Karpas-422 (cell line): Measurements from ENCODE around the gene PAPPA. TPM values are rescaled to one million over a fixed set of nuclear protein-coding genes. Genes with fewer than 3 reads are reported as not detected.

ENCODE experiments used
- DNase-seq: peaks from one replicate; pipeline ENCODE4 v3.0.0-alpha.2; 2015
- H2AFZ ChIP-seq: fragments of 200-600 bp; sonication (generic); 2 replicates; pipeline ENCODE4 v1.6.1; 2014; ENCODE audit warnings: antibody characterized with exemption, low read length, mixed read lengths
- H3K27ac ChIP-seq: fragments of 200-600 bp; sonication (generic); 2 replicates; pipeline ENCODE4 v1.5.1; 2014; ENCODE audit warnings: mild to moderate bottlenecking, low read length, moderate library complexity
- H3K27me3 ChIP-seq: fragments of 200-600 bp; sonication (generic); 2 replicates; pipeline ENCODE4 v1.6.1; 2014; ENCODE audit warnings: low read length, mixed read lengths
- H3K36me3 ChIP-seq: fragments of 200-600 bp; sonication (generic); 2 replicates; pipeline ENCODE4 v1.6.1; 2014; ENCODE audit warnings: low read length, mixed read lengths; ENCODE audit not compliant: insufficient read depth
- H3K4me1 ChIP-seq: fragments of 200-600 bp; sonication (generic); 2 replicates; pipeline ENCODE4 v1.6.1; 2014; ENCODE audit warnings: mild to moderate bottlenecking, low read length, mixed read lengths
- H3K4me2 ChIP-seq: fragments of 200-600 bp; sonication (generic); 2 replicates; pipeline ENCODE4 v1.6.1; 2014; ENCODE audit warnings: low read length, low read depth, mild to moderate bottlenecking; ENCODE audit not compliant: poor library complexity, severe bottlenecking
- H3K4me3 ChIP-seq: fragments of 200-600 bp; sonication (generic); 2 replicates; pipeline ENCODE4 v1.5.1; 2014; ENCODE audit warnings: mild to moderate bottlenecking, antibody characterized with exemption, low read length, mixed read lengths
- H3K79me2 ChIP-seq: fragments of 200-600 bp; sonication (generic); 2 replicates; pipeline ENCODE4 v1.6.1; 2014; ENCODE audit warnings: mild to moderate bottlenecking, low read length, mixed read lengths
- H3K9ac ChIP-seq: fragments of 200-600 bp; sonication (generic); 2 replicates; pipeline ENCODE4 v1.6.0; 2014; ENCODE audit warnings: low read length
- H3K9me2 ChIP-seq: fragments of 200-600 bp; sonication (generic), shearing (Covaris generic); replicated peaks from 2 replicates; pipeline ENCODE4 v1.6.0; 2014; ENCODE audit warnings: mild to moderate bottlenecking, low read length, moderate library complexity; ENCODE audit not compliant: insufficient read depth
- H3K9me3 ChIP-seq: fragments of 300-700, 200-600 bp; sonication (generic); 2 replicates; pipeline ENCODE4 v1.6.1; 2014; ENCODE audit warnings: low read length, mixed read lengths
- H4K20me1 ChIP-seq: fragments of 200-600 bp; sonication (generic); 2 replicates; pipeline ENCODE4 v1.6.1; 2014; ENCODE audit warnings: mild to moderate bottlenecking, antibody characterized with exemption, low read length, low read depth; ENCODE audit not compliant: insufficient read depth
- total RNA-seq: library from RNA; depleted of rRNA; stranded (reverse); fragments of >200 nt; shearing (Covaris generic); gene quantifications from 2 replicates; pipeline ENCODE4 v1.2.3, GENCODE V29; 2014; ENCODE audit warnings: low replicate concordance

The PAPPA gene
- total RNA-seq, 1 experiment from 2014 or later: 0.30 TPM

- peaks cover 27% of the 10 kb centered on the region for H3K4me1 ChIP-seq
- H3K9me3 ChIP-seq: no peaks in the 10 kb centered on the region
- no peak overlapping the region for H3K9ac ChIP-seq
- H3K36me3 ChIP-seq: no peaks in the 10 kb centered on the region
- DNase-seq: no peak
- no peaks in the 10 kb centered on the region for H3K27me3 ChIP-seq
- H3K4me3 ChIP-seq: no peak overlapping the region
- no peaks in the 10 kb centered on the region for H3K79me2 ChIP-seq
- H4K20me1 ChIP-seq: no peaks in the 10 kb centered on the region
- H3K27ac ChIP-seq: no peak overlapping the region
- no peak overlapping the region for H3K4me2 ChIP-seq
- no peak overlapping the region for H2AFZ ChIP-seq
- no peaks in the 10 kb centered on the region for H3K9me2 ChIP-seq
Measured at GRCh38 chr9:116236979-116237378, 83.4 kb downstream of the PAPPA start.

- DNase-seq: no peak
- H2AFZ ChIP-seq: no peak overlapping the region
Measured at GRCh38 chr9:116237456-116237855, 83.9 kb downstream of the PAPPA start.

GRCh38 chr9:116238225-116238624, 84.6 kb downstream of the PAPPA start:
- DNase-seq: no peak
- no peaks in the 10 kb centered on the region for H3K9me2 ChIP-seq

More at GRCh38 chr9:116237456-116237855, 83.9 kb downstream of the PAPPA start:
- no peaks in the 10 kb centered on the region for H3K79me2 ChIP-seq
- H3K9ac ChIP-seq: no peak overlapping the region
- no peaks in the 10 kb centered on the region for H3K9me3 ChIP-seq
- no peaks in the 10 kb centered on the region for H3K9me2 ChIP-seq
- H4K20me1 ChIP-seq: no peaks in the 10 kb centered on the region
- no peak overlapping the region for H3K4me3 ChIP-seq
- H3K4me2 ChIP-seq: no peak overlapping the region
- no peaks in the 10 kb centered on the region for H3K27me3 ChIP-seq
- no peaks in the 10 kb centered on the region for H3K36me3 ChIP-seq
- no peak overlapping the region for H3K27ac ChIP-seq
- H3K4me1 ChIP-seq: peaks cover 23% of the 10 kb centered on the region

GRCh38 chr9:116238776-116239340, 85.3 kb downstream of the PAPPA start:
- no peaks in the 10 kb centered on the region for H4K20me1 ChIP-seq
- no peaks in the 10 kb centered on the region for H3K9me2 ChIP-seq
- no peak overlapping the region for H3K27ac ChIP-seq
- no peak overlapping the region for H2AFZ ChIP-seq
- no peaks in the 10 kb centered on the region for H3K27me3 ChIP-seq
- H3K79me2 ChIP-seq: no peaks in the 10 kb centered on the region
- no peak overlapping the region for H3K9ac ChIP-seq
- no peak overlapping the region for H3K4me3 ChIP-seq
- no peak overlapping the region for H3K4me2 ChIP-seq
- no peaks in the 10 kb centered on the region for H3K9me3 ChIP-seq
- no peak for DNase-seq
- no peaks in the 10 kb centered on the region for H3K36me3 ChIP-seq
- H3K4me1 ChIP-seq: peaks cover 8% of the 10 kb centered on the region

More at GRCh38 chr9:116238225-116238624, 84.6 kb downstream of the PAPPA start:
- Histone ChIP-seq H3K9me3 (no peaks in the 10 kb centered on the region), H3K79me2 (no peaks in the 10 kb centered on the region), H3K4me3 (no peak overlapping the region), H4K20me1 (no peaks in the 10 kb centered on the region), H3K4me2 (no peak overlapping the region), H3K36me3 (no peaks in the 10 kb centered on the region), H2AFZ (no peak overlapping the region), H3K27me3 (no peaks in the 10 kb centered on the region), H3K9ac (no peak overlapping the region), H3K4me1 (peaks cover 15% of the 10 kb centered on the region), H3K27ac (no peak overlapping the region)

GRCh38 chr9:116243708-116244107, 90.1 kb downstream of the PAPPA start:
- Histone ChIP-seq H3K36me3 (no peaks in the 10 kb centered on the region), H3K9me3 (no peaks in the 10 kb centered on the region), H3K4me2 (no peak overlapping the region), H3K9ac (no peak overlapping the region), H4K20me1 (no peaks in the 10 kb centered on the region), H3K9me2 (no peaks in the 10 kb centered on the region), H3K4me1 (no peaks in the 10 kb centered on the region), H3K27ac (no peak overlapping the region), H3K4me3 (no peak overlapping the region), H3K27me3 (no peaks in the 10 kb centered on the region), H3K79me2 (no peaks in the 10 kb centered on the region), H2AFZ (no peak overlapping the region)
- no peak for DNase-seq

- no peak overlapping the region for H2AFZ ChIP-seq
- H3K4me1 ChIP-seq: no peaks in the 10 kb centered on the region
Measured at GRCh38 chr9:116247284-116247683, 93.7 kb downstream of the PAPPA start.

GRCh38 chr9:116247791-116248374, 94.3 kb downstream of the PAPPA start:
- Histone ChIP-seq H4K20me1 (no peaks in the 10 kb centered on the region), H3K79me2 (no peaks in the 10 kb centered on the region)

More at GRCh38 chr9:116247284-116247683, 93.7 kb downstream of the PAPPA start:
- Histone ChIP-seq H3K36me3 (no peaks in the 10 kb centered on the region), H3K9me2 (no peaks in the 10 kb centered on the region), H3K4me2 (no peak overlapping the region), H4K20me1 (no peaks in the 10 kb centered on the region), H3K9ac (no peak overlapping the region), H3K4me3 (no peak overlapping the region), H3K79me2 (no peaks in the 10 kb centered on the region), H3K27ac (no peak overlapping the region), H3K9me3 (no peaks in the 10 kb centered on the region), H3K27me3 (no peaks in the 10 kb centered on the region)
- no peak for DNase-seq

GRCh38 chr9:116250891-116251290, 97.3 kb downstream of the PAPPA start:
- Histone ChIP-seq H3K27me3 (no peaks in the 10 kb centered on the region), H3K9ac (no peak overlapping the region), H3K9me3 (no peaks in the 10 kb centered on the region), H3K4me2 (no peak overlapping the region), H3K9me2 (no peaks in the 10 kb centered on the region), H3K27ac (no peak overlapping the region), H3K79me2 (no peaks in the 10 kb centered on the region), H3K4me1 (no peaks in the 10 kb centered on the region), H3K4me3 (no peak overlapping the region), H3K36me3 (no peaks in the 10 kb centered on the region), H2AFZ (no peak overlapping the region), H4K20me1 (no peaks in the 10 kb centered on the region)
- no peak for DNase-seq

More at GRCh38 chr9:116247791-116248374, 94.3 kb downstream of the PAPPA start:
- Histone ChIP-seq H3K4me2 (no peak overlapping the region), H3K4me3 (no peak overlapping the region), H3K4me1 (no peaks in the 10 kb centered on the region), H3K27me3 (no peaks in the 10 kb centered on the region), H3K9me3 (no peaks in the 10 kb centered on the region), H3K9me2 (no peaks in the 10 kb centered on the region), H3K27ac (no peak overlapping the region), H3K9ac (no peak overlapping the region), H2AFZ (no peak overlapping the region), H3K36me3 (no peaks in the 10 kb centered on the region)
- no peak for DNase-seq
